NCI-H2081 (cell line): ENCODE measurements around the gene TMUB1.
A peak's percentile ranks its signal among the peaks of the same experiment; 100 is the strongest.

Experiments
- DNase-seq, 2 experiments: peaks; one replicate each; lab custom pipeline; 2025; lab: John Stamatoyannopoulos, UW

TMUB1 gene

DNA sequence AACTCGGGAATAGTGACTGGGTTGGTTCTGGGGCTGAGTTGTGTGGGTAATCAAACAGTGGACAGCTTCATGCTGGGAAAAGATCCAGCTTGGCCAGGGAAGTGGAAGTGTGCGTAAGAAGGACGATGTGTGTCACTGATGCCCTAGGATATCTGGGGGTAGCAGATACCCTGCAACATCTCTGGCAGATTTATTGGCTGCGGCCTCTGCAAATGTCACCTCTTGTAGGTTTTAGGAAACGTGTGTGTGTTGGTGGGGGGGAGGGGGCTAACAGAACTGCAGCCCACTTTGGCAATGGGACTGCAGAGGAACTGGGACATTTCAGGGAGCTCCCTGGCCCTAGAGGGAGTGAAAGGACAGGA is 2.0 kb upstream of the TMUB1 start:
- no peak for DNase-seq

DNA sequence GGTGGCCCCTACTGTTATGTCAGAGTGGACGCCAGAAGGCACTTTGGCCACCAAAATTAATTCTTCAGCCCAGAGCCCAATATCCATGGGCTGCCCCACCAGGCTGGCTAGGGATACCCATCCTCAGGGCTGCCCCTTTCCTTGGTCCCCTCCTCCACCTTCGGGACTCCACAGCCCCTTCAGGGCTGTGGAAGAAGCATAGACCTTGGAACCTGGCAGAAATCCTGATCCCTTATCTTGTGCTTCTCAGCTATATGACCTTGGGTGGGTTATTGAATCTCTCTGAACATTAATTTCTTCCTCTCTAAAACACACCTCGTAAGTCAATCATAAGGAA is 499 bp upstream of the TMUB1 start:
- no peak for DNase-seq

DNA sequence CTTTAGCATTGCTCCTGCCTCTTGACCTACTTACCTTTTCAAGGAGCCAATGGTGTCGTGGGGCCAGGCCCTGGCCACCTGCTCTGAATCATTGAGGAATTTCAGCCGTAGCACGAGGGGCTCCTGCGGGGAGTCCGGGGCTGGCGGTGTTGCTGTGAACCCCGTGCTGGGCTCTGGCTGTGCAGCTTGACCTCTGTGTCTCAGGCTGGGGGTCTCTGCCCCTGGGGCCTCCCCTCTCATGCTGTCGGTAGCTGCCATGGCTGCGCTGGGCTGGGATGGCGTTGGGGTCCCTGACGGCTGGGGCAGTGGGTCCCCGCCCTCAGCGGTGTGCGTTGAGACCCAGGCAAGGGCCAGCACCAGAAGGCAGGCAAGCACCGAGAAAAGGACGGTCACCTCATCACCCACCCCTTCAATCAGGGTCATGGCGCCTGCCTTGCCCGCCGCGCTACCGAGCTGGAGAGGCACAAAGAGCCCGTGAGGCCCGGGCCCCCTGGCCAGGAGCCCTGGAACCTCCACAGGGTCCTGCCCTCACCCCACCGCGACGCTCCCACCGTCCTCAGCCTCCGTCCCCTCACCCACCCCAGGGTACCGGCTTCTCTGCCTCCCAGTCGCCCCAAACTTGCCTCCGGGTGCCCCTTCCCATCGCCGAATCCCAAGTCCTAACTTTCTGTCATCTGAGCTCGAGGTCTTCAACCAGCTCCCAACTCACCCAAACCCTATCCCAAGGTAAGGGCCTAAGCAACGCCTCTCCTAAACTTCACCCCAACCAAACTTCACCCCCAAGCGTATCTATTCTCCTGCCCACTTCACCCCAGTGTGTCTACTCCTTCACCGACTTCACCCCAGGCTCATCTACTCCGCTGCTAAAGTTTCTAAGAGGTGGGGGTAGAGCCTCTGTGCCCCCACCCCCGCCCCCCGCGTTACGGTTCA is 887 bp downstream of the TMUB1 start:
- DNase-seq = no peak

DNA sequence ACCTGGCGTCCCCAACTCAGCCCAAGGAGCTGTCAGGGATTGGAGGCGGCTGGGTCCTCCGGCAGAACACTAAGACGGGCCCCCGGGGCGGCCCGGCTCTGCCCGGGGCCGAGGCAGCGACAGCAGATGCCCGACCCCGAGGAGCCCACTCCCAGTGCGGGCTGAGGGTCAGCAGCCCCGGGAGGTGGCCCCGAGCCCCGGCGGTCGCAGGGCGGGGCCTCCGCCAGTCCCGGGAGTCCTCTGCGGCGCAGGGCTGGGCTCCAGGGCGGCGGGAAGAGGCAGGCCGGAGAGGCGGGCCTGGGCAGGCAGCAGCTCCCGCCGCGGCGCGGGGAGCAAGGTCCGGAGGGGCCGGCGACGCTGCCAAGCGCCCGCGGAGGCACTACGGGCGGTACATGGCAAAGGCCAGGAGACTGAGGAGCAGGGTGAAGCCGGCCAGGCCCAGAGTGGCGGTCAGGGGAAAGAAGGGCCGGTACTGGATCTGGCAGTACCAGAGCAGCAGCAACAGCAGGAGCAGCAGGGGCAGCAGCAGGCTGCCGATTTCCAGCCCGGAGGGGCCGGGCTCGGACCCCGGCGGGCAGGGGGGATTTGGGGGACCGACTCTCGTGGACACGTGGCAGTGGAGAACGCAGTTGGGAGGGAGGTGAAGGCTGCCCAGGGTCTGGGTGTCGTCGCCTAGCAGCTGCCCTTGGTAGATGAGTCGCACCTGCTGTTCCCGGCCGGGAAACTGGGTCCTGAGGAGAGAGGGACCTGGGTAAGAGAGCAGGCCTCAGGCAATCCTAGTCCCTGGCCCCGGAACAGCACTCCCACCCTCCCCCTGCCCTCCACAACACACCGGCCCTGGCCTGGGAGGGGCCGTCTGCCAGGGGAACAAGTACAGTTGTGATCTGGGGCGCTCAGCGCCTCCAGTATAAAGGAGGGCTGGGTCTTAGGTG is 1.9 kb downstream of the TMUB1 start:
- peak; percentile 47 to 72 for DNase-seq

DNA sequence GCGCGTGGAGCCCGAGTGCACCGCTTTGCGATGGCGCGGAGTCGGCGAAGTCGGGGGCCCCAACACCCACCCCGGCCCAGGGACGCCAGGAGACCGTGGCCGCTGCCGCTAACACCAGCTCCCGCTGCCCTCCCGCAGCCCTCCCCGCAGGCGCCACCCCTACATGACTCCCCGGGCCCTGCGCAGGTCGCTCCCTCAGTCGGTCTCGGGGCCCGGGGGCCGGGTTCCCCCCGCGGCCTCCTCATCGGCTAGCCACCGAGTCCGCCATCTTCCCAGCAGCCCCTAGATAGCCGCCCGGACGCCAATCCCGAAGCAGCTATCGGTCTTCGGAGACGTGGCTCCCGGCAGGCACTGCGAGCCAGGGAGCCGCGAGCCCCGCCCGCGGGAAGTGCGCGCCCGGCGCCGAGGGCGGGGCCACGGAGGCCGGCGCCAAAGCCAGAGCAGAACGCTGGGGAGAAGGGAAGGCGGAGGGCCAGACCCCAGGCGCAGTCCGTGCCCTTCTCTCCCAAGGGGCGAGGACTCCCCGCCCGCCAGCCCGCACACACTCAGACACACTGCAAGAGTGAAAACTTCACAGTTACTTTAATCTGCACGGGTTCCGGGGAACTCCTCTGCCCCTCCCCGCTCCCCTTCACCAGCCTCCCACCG is 2.6 kb downstream of the TMUB1 start, which contains the start of gene FASTK:
Gene FASTK (minus strand): TSS at position 288 of the 648 bp plus-strand sequence. CDS start 43 bp downstream, at position 245.
- peak; percentile 95 to 96 for DNase-seq

DNA sequence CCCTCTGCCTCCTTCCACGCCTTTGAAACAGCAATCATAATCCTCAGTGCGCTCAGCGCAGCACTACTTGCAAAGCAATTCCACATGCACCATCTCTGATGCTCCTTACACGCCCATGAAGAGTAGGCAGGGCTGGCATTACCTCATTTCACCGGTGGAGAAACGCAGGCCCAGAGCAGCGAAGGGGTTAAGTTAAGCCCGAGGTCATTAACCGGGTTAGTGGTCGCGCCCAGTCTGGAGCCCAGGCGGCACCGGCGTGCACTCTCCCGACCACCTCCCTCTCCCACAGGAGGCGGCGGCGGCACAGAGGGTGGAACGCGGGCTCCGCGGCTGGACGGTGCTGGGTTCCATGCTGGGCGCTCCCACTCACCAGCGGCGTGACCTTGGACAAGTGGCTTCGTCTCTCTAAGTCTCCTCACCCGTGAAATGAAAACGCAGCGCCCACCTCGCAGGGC is 3.2 kb downstream of the TMUB1 start:
- DNase-seq = no peak

DNA sequence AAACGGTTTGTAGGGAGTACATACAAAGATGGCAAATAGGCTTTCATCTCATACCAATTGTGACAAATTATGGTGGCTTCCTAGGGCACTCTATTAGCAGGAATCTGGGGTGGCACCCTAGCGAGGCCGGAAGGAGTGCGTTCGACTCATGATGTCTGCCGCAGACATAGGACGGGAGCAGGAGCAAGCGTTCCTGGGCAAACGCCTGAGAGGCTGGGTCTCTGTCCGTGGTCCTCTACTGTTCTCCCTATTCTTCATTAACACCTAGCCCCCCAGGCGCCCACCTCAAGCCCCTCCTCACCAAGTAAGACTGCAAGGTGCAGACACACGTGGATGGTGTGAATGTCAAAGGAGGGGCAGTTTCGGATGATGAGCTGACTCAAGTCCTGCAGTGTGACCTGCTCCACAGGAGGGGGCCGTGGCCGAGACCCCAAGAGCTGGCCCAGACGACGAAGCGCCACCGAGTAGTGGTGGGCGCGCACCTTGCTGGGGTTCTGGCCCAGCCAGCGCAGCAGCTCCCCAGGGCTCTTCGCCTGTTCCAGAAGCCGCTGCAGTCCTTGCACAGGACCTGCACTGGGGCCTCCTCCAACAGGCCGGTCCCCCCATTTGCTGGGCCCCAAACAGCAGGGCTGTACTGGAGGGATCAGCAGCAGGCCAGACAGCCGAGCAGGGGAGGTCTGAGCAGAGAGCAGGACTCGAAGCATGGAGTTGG is 3.9 kb downstream of the TMUB1 start:
- DNase-seq = no peak

DNA sequence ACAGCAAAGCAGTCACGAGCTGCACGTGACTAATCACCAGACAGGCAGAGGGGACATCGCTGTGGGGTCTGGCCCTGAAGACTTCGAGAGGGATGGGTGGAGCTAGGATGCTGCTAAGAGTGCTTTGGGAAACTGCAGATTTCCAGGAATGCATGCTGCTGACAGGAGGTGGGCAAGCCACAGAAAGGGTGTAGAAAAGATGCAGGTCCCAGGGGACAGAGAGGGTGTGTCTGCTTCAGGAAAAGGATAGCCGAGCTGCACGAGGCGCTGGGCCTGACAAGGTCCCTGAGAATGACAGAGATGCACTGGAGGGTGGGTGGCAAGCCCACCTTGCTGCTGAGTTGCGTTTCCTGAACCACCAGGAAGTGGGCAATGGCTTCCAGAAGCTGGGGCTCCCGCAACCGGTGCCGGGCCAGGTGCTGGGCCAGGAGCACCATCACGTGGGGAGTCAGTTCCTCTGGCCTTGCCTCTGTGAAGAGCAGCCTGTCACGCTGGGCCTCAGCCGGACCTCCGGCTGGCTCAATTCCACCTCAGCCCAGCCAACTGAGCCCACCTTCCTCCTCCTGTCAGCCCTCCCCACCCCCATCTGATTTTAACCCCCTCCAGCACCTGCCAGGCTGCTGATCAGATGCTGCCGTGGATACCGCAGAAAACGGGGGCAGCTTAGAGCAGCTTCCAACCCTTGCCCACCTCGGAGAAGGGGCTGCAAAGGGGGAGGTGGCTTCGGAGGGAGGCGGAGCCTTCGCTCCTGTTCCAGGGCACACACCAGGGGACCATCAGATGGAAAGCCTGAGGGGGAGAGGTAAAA is 4.9 kb downstream of the TMUB1 start:
- no peak for DNase-seq

DNA sequence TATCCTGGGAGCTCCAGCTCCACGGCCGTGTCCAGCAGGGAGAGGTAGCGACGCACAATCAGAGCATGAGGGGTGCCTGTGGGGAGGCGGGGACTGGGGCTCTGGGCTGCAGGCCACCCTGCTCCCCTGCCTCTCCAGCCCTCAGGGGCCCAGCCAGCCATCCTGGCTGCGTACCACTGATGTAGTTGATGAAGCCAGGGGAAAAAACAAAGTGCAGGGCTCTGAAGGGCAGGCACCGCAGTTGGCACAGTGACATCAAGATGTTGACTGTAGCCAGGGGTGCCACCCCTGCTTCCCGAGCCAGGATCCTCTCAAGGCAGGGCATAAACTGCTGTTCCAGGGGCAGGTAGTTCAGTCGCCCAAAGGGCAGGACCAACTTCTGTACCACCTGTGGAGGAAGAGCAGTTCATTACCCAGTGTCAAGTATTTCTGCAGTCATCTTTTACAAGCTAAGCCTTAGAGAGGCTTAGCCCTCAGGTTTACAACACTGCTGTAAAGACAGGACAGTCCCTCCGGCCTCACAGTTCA is 5.5 kb downstream of the TMUB1 start:
- DNase-seq = no peak

DNA sequence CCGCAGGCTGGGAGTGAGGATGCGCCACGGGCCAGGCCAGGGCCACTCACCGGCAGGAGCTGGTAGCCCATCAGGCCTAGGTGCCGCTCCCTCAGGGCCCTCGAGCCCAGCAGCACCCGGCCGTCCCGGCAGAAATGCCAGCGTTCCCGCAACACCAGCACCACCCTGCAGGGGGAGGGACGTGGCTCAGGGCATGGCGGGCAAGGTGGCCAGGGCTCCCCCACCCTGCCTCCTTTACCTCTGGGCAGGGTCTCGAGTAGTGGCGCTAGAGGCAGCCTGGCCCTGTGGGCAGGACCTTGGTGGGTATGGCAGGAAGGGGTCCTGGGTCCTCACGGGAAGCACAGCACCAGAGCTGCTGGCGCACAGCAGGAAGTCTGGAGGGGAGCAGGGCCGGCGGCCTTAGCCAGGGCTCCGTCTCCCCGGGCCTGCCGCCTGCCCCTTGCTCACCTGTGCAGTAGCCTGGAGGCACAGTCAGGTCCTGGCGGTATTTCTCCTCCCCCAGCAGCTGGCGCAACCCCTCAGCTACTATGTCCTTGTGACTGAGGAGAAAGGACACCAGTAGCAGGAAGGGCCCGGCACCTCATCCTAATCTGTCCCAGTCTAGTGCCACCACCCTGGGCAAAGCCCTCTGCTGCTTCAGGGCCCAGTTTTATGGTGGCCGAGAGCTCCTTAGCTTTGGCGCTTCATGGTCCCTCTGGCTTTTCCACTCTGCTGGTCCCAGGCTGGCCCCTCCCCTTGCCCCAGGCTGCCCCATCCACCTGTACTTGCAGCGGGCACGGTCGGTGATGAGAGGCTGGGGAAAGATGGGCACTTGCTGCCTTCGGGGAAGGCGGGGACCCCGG is 6.2 kb downstream of the TMUB1 start:
- peak in 1 of 2 experiments; percentile 22 for DNase-seq

DNA sequence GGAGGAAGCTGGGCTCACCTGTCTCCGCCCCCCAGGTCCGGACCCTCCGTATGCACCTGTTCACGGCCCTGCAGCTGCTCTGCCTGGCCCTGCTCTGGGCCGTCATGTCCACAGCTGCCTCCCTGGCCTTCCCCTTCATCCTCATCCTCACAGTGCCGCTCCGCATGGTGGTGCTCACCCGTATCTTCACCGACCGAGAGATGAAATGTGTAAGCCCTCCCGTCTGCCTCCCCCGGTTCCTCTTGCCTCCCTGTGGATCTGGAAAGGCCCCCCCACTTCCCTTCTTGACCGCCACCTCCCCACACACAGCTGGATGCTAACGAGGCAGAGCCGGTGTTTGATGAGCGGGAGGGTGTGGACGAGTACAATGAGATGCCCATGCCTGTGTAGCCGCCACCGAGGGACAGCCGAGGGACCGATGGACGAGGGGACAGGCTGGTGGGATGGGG is 7.3 kb downstream of the TMUB1 start:
- DNase-seq = no peak

DNA sequence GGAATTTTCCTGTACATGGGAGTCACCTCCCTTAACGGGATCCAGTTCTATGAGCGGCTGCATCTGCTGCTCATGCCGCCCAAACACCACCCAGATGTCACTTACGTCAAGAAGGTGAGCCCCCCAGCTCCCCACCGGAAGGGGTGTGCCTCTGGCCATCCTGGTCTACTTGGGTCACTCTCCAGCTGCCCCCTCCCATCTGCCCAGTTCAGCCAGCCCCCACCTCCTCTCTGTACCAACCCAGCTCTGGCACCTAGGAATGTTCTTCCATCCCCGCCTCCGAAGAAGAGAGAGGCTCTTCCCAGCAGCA is 7.7 kb downstream of the TMUB1 start:
- DNase-seq = no peak

DNA sequence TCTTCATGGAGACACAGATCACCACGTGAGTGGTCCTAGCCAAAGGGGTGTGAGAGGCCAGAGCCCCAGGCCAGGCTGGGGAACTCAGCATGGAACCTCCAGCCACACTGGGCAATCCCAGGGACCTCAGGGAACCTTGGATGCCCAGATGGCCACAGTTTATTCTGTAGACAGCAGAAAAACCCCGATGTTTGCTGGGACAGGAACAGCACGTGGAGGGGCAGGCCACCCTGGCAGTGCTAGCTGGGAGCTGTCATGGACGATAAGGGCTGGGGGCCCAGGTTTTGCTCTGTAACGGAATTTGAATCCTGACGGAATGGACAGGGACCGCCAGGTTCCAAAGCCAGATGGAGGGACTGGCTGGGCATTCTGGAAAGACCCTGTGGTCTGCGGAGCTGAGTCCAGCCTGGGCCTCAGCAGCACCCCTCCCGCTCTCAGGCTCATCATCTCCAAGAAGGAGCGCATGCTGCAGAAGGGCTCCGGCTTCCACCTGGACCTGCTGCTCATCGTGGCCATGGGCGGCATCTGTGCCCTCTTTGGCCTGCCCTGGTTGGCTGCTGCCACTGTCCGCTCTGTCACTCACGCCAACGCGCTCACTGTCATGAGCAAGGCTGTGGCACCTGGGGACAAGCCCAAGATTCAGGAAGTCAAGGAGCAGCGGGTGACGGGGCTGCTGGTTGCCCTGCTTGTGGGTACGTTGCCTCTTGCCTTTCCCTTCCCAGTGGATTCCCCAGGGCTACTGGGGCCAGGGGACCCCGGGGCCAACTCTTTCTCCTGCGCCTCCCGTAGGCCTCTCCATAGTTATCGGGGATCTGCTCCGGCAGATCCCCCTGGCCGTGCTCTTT is 8.3 kb downstream of the TMUB1 start:
- no peak for DNase-seq

DNA sequence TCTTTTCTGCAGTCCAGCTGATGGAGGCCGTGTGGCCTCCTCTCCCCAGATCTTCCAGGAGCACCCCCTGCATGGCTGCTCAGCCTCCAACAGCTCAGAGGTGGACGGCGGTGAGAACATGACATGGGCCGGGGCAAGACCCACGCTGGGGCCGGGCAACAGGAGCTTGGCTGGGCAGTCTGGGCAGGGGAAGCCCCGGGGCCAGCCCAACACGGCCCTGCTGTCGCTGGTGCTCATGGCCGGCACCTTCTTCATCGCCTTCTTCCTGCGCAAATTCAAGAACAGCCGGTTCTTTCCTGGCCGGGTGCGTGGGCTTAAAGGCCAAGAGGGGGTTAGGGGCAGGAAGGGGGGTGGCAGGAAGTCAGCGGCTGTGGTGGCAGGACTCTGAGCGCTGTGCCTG is 9.3 kb downstream of the TMUB1 start:
- no peak for DNase-seq

DNA sequence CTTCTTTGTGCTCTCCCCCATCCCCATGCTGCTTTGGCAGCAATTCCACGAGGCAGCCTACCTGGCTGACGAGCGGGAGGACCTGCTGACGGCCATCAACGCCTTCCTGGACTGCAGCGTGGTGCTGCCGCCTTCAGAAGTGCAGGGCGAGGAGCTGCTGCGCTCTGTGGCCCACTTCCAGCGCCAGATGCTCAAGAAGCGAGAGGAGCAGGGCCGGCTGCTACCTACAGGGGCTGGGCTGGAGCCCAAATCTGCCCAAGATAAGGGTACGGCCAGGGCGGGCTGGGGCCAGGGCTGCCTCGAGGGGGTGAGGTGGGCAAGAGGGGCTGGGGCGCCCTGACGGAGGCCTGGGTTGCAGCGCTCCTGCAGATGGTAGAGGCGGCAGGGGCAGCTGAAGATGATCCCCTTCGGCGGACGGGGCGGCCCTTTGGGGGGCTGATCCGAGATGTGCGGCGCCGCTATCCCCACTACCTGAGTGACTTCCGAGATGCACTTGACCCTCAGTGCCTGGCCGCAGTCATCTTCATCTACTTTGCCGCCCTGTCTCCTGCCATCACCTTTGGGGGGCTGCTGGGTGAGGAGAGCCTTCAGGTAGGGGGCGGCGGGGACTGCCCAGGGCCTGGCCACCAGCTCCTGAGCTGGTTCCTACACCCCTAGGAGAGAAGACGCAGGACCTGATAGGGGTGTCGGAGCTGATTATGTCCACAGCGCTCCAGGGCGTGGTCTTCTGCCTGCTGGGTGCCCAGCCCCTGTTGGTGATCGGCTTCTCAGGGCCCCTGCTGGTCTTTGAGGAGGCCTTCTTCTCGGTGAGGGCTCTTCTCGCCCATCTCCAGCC is 12.0 kb downstream of the TMUB1 start:
- DNase-seq = no peak

DNA sequence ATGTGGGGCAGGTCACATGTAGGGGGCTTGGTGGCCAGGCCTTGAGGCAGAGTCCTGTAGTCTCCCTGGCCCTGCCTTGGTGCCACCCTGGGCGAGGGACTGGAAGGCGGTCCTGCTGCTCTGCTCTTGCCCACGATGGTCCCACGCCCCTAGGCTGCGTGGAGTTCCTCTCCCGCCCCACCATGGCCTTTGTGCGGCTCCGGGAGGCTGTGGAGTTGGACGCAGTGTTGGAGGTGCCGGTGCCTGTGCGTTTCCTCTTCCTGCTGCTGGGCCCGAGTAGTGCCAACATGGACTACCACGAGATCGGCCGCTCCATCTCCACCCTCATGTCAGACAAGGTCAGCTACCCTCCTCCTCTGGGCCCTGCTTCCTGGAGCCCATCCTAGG is 12.7 kb downstream of the TMUB1 start:
- no peak for DNase-seq

DNA sequence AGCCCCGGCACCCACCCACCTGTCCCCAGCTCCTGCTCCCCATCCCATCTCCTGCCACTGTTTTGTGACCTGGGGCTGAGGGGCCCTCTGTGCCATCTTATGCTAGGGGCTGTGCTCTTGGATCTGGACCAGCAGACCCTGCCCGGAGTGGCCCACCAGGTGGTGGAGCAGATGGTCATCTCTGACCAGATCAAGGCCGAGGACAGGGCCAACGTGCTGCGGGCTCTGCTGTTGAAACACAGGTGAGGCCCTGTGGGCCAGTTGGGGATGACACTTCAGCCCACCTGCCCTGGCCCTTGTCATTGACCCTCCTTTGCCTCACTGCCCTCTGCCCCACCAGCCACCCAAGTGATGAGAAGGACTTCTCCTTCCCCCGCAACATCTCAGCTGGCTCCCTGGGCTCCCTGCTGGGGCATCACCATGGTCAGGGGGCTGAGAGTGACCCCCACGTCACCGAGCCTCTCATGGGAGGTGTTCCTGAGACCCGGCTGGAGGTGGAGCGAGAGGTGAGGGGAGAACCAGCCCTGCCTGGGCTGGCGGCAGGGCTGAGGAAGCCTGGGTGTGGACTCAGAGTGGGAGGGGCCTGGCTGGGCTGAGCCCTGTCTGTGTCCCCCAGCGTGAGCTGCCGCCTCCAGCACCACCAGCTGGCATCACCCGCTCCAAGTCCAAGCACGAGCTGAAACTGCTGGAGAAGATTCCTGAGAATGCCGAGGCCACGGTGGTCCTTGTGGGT is 13.3 kb downstream of the TMUB1 start:
- DNase-seq = no peak
